SK-N-SH (cell line): ENCODE data around the gene IDH3A. TPM values are rescaled to one million over a fixed set of nuclear protein-coding genes. Genes with fewer than 3 reads are reported as not detected.

Experiments
- CTCF ChIA-PET: fragments of 300-600, 350-600 bp; formaldehyde crosslinking; extraction: SDS; loops from one replicate; lab custom pipeline; 2021; lab: Yijun Ruan, JAX
- POLR2A ChIA-PET: fragments of 350-600 bp; sonication (Branson Sonifier 250); formaldehyde crosslinking; extraction: SDS; loops from one replicate; lab custom pipeline; 2020; ENCODE audit warnings: antibody characterized with exemption, inconsistent platforms; lab: Yijun Ruan, JAX
- DNase-seq: peaks from one replicate; pipeline ENCODE4 v3.0.0; 2012
- H2AFZ ChIP-seq: fragments of 200-600 bp; sonication (generic); 2 replicates; pipeline ENCODE4 v1.8.1; 2016; ENCODE audit warnings: antibody characterized with exemption, mild to moderate bottlenecking, low read depth
- H3F3A ChIP-seq: fragments of 200-600 bp; sonication (generic); replicated peaks from 2 replicates; pipeline ENCODE3; 2016; ENCODE audit warnings: antibody characterized with exemption, mild to moderate bottlenecking; ENCODE audit not compliant: insufficient read depth
- H3K27ac ChIP-seq, 2 experiments: fragments of 200-500 bp in 1 of 2; fragments of 200-600 bp in 1 of 2; sonication (Bioruptor generic) in 1 of 2; sonication (generic), shearing (Covaris generic) in 1 of 2; 2 replicates each; pipeline versions ENCODE4 v1.5.1 to v1.6.1; 2014 to 2016; ENCODE audit warnings: low read depth in 2 of 2, inconsistent platforms in 1 of 2, low read length in 1 of 2, mild to moderate bottlenecking in 1 of 2, mixed read lengths in 1 of 2
- H3K27me3 ChIP-seq: fragments of 200-600 bp; sonication (generic), shearing (Covaris generic); 2 replicates; pipeline ENCODE4 v1.6.1; 2016; ENCODE audit warnings: mixed run types; ENCODE audit not compliant: insufficient read depth
- H3K36me3 ChIP-seq, 2 experiments: fragments of 200-500 bp in 1 of 2; fragments of 200-600 bp in 1 of 2; sonication (Bioruptor generic) in 1 of 2; sonication (generic) in 1 of 2; replicated peaks in 1 of 2; 2 replicates each; pipeline versions ENCODE3 to v1.5.1; 2014 to 2016; ENCODE audit warnings: low read length in 1 of 2, mild to moderate bottlenecking in 1 of 2; ENCODE audit not compliant: insufficient read depth in 2 of 2, control insufficient read depth in 1 of 2
- H3K4me1 ChIP-seq, 2 experiments: fragments of 200-500 bp in 1 of 2; fragments of 200-600 bp in 1 of 2; sonication (Bioruptor generic) in 1 of 2; sonication (generic), shearing (Covaris generic) in 1 of 2; 2 replicates each; pipeline versions ENCODE4 v1.5.1 to v1.6.1; 2014 to 2016; ENCODE audit warnings: low read depth in 1 of 2, low read length in 1 of 2, mixed run types in 1 of 2; ENCODE audit not compliant: insufficient read depth in 2 of 2, control insufficient read depth in 1 of 2
- H3K4me2 ChIP-seq: fragments of 200-600 bp; sonication (generic), shearing (Covaris generic); 2 replicates; pipeline ENCODE4 v1.6.1; 2017; ENCODE audit warnings: mixed run types
- H3K4me3 ChIP-seq, 2 experiments: fragments of 200-500 bp in 1 of 2; fragments of 200-600 bp in 1 of 2; sonication (Bioruptor generic) in 1 of 2; sonication (generic), shearing (Covaris generic) in 1 of 2; 2 replicates each; pipeline versions ENCODE4 v1.5.1 to v1.8.1; 2014 to 2016; ENCODE audit warnings: low read depth in 2 of 2, inconsistent platforms in 1 of 2, low read length in 1 of 2, mild to moderate bottlenecking in 1 of 2, mixed read lengths in 1 of 2, moderate library complexity in 1 of 2
- H3K79me2 ChIP-seq: fragments of 200-600 bp; sonication (generic); 2 replicates; pipeline ENCODE4 v1.8.1; 2017; ENCODE audit warnings: mild to moderate bottlenecking; ENCODE audit not compliant: insufficient read depth
- H3K9ac ChIP-seq: fragments of 200-600 bp; sonication (generic); 2 replicates; pipeline ENCODE4 v1.6.1; 2017; ENCODE audit warnings: mixed run types
- H3K9me2 ChIP-seq: fragments of 200-600 bp; sonication (generic); 2 replicates; pipeline ENCODE4 v1.6.1; 2017; ENCODE audit warnings: mixed run types
- H3K9me3 ChIP-seq: fragments of 200-600 bp; sonication (generic); 2 replicates; pipeline ENCODE4 v1.6.1; 2017; ENCODE audit warnings: mixed run types, mild to moderate bottlenecking, moderate library complexity
- H4K20me1 ChIP-seq: fragments of 200-600 bp; sonication (generic); 2 replicates; pipeline ENCODE4 v1.6.1; 2017; ENCODE audit warnings: mild to moderate bottlenecking, mixed run types; ENCODE audit not compliant: insufficient read depth
- CHD2 ChIP-seq: fragments of 150-350 bp; IDR thresholded peaks from 2 replicates; pipeline ENCODE4 v1.6.1; 2018; ENCODE audit warnings: low read length; ENCODE audit not compliant: partially characterized antibody
- EP300 ChIP-seq, 2 experiments: IDR thresholded peaks; 2 replicates each; pipeline versions ENCODE4 v1.4.0 to v1.6.1; 2012; ENCODE audit warnings: borderline replicate concordance in 1 of 2, low read depth in 1 of 2, low read length in 1 of 2
- MAX ChIP-seq: IDR thresholded peaks from 2 replicates; pipeline ENCODE4 v1.4.0; 2012; ENCODE audit warnings: low read depth
- MEF2A ChIP-seq: IDR thresholded peaks from 2 replicates; pipeline ENCODE4 v1.4.0; 2012; ENCODE audit warnings: low read depth, borderline replicate concordance
- NRF1 ChIP-seq: IDR thresholded peaks from 2 replicates; pipeline ENCODE4 v1.6.1; 2012; ENCODE audit warnings: low read depth, mild to moderate bottlenecking, low read length
- PBX3 ChIP-seq: IDR thresholded peaks from 2 replicates; pipeline ENCODE4; 2012
- RAD21 ChIP-seq: IDR thresholded peaks from 2 replicates; pipeline ENCODE4 v1.6.1; 2012; ENCODE audit warnings: mild to moderate bottlenecking, low read length
- RCOR1 ChIP-seq: fragments of 150-350 bp; IDR thresholded peaks from 2 replicates; pipeline ENCODE4 v1.6.1; 2017; ENCODE audit warnings: antibody characterized with exemption, low read length
- REST ChIP-seq: IDR thresholded peaks from 2 replicates; pipeline ENCODE4 v1.6.1; 2012; ENCODE audit warnings: mild to moderate bottlenecking, low read depth, low read length, moderate library complexity
- RFX5 ChIP-seq: IDR thresholded peaks from 2 replicates; pipeline ENCODE4 v1.6.1; 2012; ENCODE audit warnings: mild to moderate bottlenecking, improper control_type of control experiment, low read length
- SIN3A ChIP-seq: IDR thresholded peaks from 2 replicates; pipeline ENCODE4 v1.6.1; 2012; ENCODE audit warnings: low read depth, mild to moderate bottlenecking, low read length, moderate library complexity, borderline replicate concordance
- SMC3 ChIP-seq: IDR thresholded peaks from 2 replicates; pipeline ENCODE4 v1.6.1; 2012; ENCODE audit warnings: low read depth, low read length, improper control_type of control experiment
- TAF1 ChIP-seq: IDR thresholded peaks from 2 replicates; pipeline ENCODE4 v1.6.1; 2012; ENCODE audit warnings: low read depth, mild to moderate bottlenecking, low read length, moderate library complexity, borderline replicate concordance
- USF2 ChIP-seq: fragments of 150-350 bp; IDR thresholded peaks from 2 replicates; pipeline ENCODE4 v1.6.1; 2017; ENCODE audit warnings: antibody characterized with exemption, low read length, low read depth, borderline replicate concordance
- YY1 ChIP-seq: IDR thresholded peaks from 2 replicates; pipeline ENCODE4 v1.4.0; 2012; ENCODE audit warnings: low read depth, mild to moderate bottlenecking
- ZBTB33 ChIP-seq: IDR thresholded peaks from 2 replicates; pipeline ENCODE4 v1.4.0; 2012; ENCODE audit warnings: low read depth, borderline replicate concordance
- whole genome bisulfite sequencing: methylation state at CpG from one replicate; pipeline ENCODE4 v1.1.6; 2017; ENCODE audit warnings: low lambda C conversion rate; 5-methylcytosine and 5-hydroxymethylcytosine counted together
- polyA plus RNA-seq, 3 experiments: library from polyadenylated mRNA; depleted of rRNA; stranded (reverse); fragments of >200 nt; gene quantifications; 2 replicates each; pipeline ENCODE4 v1.2.3, GENCODE V29; 2012

Gene IDH3A
- polyA plus RNA-seq, 1 of the 3 experiments (the other 2 are of a cell fraction) = 33.2 TPM

- no peak overlapping the region for H2AFZ ChIP-seq
- H3K36me3 ChIP-seq = peaks cover 44 to 47% of the 10 kb centered on the region in 2 experiments
- ChIA-PET CTCF (interaction anchor here (1.0 to 1.3 kb wide), 2 partner anchors 23 to 78 kb away, joined by 3 read pairs; no protein-coding TSS in a partner anchor), POLR2A (no interaction called here)
- H3K9me3 ChIP-seq = no peaks in the 10 kb centered on the region
- H3K4me3 ChIP-seq = no peak overlapping the region
- H3F3A ChIP-seq = peaks cover 3% of the 10 kb centered on the region
- H4K20me1 ChIP-seq = no peaks in the 10 kb centered on the region
- H3K9ac ChIP-seq = no peak overlapping the region
- WGBS = 95% methylated on average over 13 of the region's 13 CpGs
- H3K79me2 ChIP-seq = no peaks in the 10 kb centered on the region
- no peaks in the 10 kb centered on the region for H3K4me1 ChIP-seq
- H3K9me2 ChIP-seq = no peaks in the 10 kb centered on the region
- no peaks in the 10 kb centered on the region for H3K27me3 ChIP-seq
- DNase-seq = no peak
- no peak overlapping the region for H3K4me2 ChIP-seq
- TF ChIP-seq SMC3 (no peak), YY1 (no peak), USF2 (no peak), RAD21 (no peak), EP300 (IDR thresholded peaks at IDR 0.05; ENCODE audit: borderline replicate concordance in 1 of 2, low read depth in 1 of 2, low read length in 1 of 2) (no peak), RCOR1 (no peak), TAF1 (no peak), RFX5 (no peak), SIN3A (no peak)
- H3K27ac ChIP-seq = no peak overlapping the region
Observed at GRCh38 chr15:78162038-78162437, 12.9 kb downstream of the IDH3A start.

- TF ChIP-seq MEF2A (no peak), SMC3 (no peak), EP300 (IDR thresholded peaks at IDR 0.05; ENCODE audit: borderline replicate concordance in 1 of 2, low read depth in 1 of 2, low read length in 1 of 2) (no peak), YY1 (no peak), PBX3 (no peak), REST (no peak), ZBTB33 (no peak), NRF1 (no peak), CHD2 (no peak), MAX (no peak)
- TF ChIP-seq, all 33 proteins: peak for 0
- Histone ChIP-seq H3K4me2 (no peak overlapping the region), H3K9ac (no peak overlapping the region), H3K79me2 (no peaks in the 10 kb centered on the region), H3K4me1 (no peaks in the 10 kb centered on the region), H3K9me3 (no peaks in the 10 kb centered on the region), H3F3A (peaks cover 3% of the 10 kb centered on the region), H4K20me1 (no peaks in the 10 kb centered on the region), H3K27ac (no peak overlapping the region), H3K4me3 (no peak overlapping the region), H3K27me3 (no peaks in the 10 kb centered on the region), H3K9me2 (no peaks in the 10 kb centered on the region), H3K36me3 (peaks cover 55 to 58% of the 10 kb centered on the region in 2 experiments), H2AFZ (no peak overlapping the region)
- POLR2A ChIA-PET = no interaction called here
- CTCF ChIA-PET = no interaction called here
- WGBS = 97% methylated on average over 2 of the region's 2 CpGs
- no peak for DNase-seq
Observed at GRCh38 chr15:78164010-78164409, 14.8 kb downstream of the IDH3A start.
